ENCODE measurements around the gene ANKMY1.

Gene ANKMY1

DNA sequence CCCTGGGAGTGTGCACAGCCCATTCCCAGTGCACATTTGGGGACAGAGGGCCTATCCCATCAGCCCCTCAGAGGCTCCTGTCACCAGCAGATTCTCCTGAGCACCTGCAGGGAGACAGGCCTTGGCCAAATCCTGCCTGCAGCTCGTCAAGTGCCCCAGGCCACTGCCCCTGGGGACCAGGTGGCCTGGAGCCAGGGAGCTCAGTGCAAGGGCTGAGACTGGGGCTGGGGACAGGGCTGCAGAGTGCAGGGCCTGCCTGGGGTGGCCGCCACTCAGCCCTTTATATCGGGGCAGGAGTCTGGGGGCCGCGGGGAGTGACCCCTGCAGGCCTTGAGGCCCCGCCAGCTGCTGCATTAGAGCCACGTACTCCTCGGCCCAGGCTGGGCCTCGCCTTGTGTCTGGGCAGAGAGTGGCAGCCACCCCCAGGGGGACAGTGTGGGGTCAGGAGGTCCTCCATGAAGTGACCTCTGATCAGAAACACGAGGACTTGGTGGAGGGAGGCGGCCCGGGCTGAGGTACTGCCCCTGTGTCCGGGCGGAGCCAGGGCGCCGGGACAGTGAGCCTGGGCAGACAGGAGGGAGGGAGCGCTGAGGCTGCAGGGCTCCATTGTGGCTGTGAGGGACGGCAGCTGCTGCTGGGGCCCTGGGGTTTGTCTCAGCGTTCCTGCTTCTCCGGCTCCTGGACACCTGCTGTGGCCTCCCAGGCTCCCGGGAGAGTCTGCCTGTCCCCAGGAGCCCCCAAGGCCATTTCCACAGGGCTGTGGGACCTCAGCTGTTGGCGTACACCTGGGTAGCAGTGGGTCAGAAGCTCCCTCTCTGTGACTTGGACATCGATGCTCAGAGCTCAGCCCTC is 98.2 kb downstream of the ANKMY1 start:
- no peak for DNase-seq (ENCODE audit: low spot score)

DNA sequence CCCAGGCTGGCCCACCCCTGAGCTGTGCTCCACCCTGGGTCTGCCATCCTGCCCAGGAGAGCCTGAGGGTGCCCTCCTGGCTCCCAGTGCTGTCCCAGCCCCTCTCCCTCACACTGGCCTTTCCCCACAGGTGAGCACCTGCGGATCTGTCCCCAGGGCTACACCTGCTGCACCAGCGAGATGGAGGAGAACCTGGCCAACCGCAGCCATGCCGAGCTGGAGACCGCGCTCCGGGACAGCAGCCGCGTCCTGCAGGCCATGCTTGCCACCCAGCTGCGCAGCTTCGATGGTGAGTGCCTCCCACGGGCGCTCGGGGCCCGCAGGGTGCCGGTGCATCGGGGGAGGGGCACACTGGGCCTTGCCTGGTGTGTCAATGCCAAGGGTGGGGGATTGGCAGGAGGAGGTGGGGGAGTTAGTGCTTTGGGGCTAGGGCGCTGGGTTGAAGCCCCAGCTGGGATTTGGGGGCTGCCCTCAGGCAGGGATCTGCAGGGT is 98.8 kb downstream of the ANKMY1 start:
- no peak for DNase-seq (ENCODE audit: low spot score)

DNA sequence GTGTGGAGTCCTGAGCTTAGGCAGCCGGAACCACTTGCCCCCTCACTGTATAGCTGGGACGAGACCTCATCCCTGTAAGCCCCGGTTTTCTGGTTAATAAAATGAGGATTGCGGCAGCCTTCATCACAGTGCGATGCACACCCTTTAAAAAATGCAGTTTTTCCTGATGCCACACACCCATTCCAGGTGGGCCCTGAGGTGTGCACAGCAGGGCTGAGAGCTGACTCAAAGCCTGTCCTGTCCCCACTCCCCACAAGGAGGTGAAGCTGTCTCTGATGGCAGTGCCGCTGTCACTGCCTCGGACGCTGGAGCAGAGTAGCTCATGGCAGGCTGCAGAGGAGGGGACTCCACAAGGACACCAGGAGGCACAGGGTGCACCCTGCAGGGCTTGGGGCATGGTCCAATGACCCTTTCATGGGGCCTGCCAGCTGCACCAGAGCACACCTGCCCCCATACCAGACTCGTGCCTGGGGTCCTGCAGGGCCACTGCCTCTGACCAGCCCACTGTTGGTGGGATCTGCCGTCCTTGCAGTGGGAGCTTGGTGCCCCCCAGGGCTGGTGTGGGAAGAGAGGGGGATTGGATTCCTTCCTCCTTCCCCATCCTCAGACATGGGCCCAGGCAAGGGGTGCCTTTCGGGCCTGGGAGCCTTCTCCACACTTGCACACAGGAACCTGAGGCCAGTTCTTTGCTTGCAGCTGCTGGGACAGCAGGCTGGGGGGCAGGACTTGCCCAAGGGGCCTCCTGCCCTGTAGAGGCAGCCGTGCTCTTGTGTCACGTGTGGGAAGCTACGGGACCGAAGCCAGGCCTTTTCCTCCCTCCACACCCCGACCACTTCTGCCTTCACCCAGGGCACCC is 99.5 kb downstream of the ANKMY1 start:
- no peak for DNase-seq (ENCODE audit: low spot score)

DNA sequence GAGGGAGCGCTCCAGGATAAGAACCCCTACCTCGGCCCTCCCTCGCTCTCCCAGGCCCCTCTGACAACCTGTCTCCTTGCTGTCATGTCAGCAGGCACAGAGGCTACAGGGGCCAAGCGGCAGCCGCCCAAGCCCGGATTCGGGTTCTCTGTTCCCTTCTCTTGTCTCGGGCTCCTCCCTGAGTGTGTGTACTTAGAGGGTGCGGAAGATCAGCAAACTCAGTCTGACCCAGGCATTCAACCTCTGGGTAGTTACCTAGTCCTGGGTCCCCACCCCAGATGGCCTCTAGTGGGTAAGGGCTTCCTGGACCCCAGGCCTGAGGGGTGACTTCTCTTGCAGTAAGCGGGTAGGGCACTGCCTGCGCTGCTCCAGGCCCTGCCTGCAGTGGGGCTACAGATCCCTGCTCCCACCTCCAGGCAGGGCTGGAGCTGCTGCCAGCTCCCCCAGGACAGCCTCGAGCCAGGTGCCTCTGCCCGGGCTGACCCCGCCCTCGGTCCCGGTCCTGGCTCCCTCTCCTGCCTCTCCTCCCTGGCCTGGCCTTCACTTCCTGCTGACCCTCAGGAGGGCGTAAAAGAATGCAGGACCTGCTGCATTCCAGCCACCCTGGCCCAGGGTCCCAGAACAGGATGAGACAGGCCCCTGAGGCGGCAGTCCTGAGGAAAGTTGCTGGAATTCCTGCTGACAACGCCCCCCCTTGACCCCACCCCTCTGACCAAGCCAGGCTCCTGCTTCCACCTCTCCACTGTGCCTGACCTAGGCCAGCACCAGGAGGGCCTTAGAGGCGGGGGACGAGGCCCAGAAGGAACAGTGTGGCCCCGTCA is 100.4 kb downstream of the ANKMY1 start:
- no peak for DNase-seq (ENCODE audit: low spot score)

DNA sequence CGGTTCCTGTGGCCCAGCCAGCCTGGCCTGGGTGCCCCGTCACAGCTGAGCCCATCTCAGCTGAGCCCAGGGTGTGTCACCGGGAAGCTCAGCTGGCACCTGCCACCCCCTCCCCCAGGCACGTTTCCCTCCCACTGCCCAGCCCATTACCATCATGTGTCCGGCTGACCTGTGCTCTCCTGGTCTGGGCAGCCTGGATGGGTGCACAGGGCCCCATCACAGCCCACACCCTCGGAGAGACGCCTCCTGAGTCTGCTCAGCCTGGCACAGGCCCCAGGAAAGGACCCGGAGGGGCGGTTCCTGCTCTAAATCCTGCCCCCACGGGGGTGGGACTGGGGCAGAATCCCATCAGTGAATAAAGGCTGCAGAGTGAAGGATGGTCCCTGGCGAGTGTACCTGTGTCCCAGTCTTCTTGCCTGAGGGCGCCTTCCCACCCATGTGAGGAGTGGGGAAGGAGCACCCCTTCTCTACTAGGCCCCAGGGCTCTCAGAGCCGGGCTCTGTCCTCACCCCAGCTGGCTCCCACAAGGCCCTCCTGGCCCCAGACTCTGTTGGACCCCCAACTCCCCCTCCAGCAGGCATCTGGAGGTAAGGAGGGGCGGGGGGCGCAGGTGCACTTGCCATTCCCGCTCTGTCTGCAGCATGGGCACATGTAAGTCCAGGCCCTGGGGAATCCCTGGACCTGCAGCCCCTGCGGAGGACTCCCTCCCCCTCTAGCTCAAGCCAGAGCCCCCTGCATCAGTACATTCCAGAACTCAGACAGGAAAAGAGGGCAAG is 101.2 kb downstream of the ANKMY1 start:
- no peak for DNase-seq (ENCODE audit: low spot score)

DNA sequence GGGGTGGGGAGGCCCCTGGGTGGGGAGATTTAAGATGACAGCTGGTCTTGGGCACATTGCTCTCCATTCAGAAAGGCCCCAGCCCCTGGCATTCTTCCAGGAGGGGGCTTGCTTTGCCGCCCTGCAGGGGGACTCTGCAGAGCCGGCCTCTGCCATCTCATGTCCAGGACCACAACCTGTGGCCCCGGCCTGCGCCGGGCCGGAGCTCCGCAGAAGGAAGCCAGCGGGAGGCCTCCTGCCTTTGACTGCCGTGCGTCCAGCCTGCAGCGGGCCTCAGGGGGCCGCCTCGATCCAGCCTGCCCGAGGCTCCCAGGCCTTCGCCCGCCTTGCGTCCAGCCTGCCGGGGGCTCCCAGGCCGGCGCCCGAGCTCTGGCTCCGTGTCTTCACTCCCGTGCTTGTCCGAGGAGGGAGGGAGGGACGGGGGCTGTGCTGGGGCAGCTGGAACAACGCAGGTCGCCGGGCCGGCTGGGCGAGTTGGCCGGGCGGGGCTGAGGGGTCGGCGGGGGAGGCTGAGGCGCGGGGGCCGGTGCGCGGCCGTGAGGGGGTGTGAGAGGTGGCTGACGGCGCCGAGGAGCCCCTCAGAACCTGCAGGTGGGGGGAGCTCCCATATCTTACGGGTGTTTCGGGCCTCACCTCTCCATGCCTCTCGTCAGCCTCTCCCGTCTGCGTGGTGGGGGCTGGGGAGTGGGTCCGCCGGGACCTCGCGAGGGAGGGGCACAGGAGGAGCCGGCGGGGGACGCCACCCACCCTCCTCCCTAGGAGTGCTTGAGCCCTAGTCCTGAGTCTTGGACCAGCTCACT is 101.9 kb downstream of the ANKMY1 start:
- DNase-seq (ENCODE audit: low spot score), result no peak

DNA sequence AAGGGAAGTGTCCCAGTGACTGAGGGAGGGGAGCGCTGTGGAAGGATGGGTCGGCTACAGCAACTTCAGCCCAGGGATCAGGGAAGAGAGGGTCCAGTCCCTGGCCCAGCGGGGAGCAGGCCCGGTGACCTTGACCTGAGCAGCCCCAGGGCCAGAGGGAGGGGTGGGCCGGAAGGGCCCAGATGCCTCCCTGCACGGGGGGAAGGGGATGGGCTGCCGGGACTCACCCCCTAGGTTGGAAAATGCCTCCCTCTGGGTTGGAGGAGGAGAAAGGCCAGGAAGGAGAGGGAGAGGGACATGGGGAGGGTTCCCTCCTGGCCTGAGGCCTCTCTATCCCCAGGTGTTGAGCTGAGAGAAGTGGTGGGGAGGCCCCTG is 102.5 kb downstream of the ANKMY1 start:
- no peak for DNase-seq (ENCODE audit: low spot score)

DNA sequence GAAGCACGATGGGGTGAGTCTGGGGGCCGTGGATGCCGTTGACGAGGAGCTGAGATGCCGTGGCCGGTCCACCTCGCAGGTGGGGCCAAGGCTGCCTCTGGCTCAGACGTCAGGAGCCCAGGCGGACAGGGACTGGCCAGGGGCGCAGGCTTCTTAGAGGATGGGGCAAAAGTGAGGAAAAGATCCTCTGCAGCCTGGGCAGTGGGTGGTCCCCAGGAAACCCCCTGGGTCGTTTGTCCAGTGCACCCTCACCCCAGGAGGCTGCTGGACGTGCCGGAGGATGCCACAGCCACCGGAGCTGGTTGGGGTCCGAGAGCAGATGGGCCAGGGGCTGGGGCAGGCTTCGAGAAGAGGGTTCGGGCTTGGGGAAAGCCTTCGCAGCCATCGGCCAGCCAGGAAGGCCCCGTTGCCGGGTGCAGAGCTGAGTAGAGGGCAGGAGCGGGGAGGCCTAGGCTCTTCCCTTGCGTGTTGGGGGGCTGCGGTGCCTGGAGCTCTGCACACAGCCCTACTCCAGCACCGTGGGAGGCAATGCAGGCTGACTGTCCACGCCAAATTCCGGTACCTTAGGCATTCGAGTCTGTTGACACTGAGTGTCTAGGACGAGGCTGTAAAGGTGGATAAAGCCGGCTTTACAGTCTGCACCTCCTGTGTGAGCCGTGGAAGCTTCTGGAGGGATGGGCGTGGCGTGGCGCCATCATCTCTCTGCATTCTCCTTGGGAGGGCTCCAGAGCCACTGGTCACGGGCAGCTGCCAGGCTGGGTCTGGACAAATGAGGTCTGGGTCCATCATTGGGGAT is 103.5 kb downstream of the ANKMY1 start:
- no peak for DNase-seq (ENCODE audit: low spot score)

DNA sequence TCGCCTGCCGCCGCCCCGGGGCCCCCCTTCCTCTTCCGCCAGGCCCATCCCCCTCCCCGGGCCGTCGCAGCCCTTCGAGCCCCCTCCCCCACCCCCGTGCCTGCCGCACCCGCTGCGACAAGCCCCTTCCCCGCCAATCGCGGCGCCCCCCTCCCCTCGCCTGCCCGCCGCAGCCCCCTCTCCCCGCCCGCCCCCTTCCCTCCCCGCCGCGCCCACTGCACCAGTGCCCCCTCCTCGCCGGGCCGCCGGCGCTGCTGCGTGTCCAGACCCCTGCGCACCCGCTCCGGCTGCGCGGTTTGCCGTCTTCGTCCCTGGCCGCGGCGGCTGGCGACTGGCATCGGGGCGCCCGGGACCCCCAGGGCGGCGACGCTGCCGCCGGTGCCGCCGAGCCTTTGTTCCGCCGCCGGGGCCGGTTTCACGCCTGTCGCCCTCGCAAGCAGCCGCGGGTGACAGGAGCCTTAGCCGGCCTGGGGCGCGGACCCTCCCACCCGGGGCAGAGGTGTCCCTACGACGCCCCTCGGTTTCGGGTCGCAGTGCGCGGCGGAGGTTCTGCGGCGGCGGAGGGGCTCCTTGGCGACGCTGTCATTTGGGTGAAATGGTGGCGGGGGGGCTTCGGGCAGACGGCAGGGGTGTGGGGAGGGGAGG is 104.2 kb downstream of the ANKMY1 start:
- DNase-seq (ENCODE audit: low spot score), result no peak

DNA sequence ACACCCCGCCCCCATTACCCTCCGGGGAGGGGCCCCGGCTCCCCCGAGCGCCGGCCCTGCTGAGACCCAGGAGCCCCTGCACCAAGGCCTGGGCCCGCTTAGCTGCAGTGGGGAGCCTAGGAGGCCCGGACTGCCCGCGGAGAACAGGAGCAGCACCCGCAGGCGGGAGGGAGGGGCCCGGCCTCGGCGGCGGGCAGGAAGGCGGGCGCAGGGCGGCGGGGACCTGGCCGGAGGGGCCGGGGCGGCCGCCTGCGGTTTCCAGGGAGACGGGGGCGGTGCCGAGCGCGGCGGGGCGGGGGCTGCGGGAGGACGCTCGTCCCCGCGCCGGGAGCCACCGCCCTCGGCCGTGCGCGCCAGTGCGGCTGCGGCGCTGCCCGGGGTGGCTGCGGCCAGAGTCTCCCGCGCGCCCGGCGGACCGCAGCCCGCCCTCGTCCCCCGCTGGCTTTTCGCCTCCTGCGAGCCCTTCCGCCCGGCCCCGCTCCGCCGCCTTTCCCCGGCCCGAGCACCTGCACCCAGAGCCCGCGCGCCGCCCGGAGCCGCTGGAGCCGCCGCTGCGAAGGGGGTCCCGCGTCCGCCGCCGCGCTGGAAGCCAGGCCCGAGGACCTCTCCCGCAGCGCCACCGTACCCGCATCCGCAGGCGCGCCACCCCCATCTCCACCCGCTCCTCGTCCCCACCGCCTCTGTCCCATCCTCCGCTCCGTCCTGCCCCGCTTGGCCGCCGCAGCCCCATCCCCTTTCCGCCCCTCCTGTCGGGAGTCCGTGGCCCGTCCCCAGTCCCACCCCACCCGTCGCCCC is 105.1 kb downstream of the ANKMY1 start:
- DNase-seq (ENCODE audit: low spot score), result no peak

DNA sequence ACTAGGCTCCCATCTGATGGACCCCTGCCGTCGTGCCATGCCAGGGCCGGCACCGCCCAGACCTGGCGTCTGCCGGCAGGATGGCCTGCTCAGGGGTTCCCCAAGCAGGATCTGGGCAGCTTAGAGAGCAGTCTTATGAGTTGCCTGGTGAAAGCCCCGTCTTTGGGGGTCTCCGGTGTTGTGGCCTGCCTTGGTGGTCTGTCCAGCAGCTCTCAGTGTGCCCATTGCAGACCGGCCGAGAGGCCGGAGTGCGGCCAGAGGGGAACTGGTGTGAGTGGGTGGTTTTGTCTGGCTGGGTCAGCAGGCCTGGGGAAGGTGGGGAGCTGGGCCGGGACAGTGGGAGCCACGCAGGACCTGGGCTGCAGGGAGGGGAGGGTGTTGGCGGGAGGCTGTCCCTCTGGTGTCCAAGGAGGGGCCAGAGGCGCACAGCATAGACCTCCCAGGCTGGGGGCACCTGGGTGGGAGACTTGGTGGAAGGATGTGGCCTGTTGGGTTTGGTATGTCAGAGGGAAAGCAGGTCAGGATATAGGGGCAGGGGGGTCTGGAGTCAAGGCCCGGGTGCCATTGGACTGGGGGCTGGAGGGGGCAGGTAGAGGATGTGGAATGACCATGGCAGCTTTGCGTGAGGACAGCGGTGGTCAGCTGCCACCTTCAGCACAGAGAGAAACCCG is 105.9 kb downstream of the ANKMY1 start:
- no peak for DNase-seq (ENCODE audit: low spot score)

DNA sequence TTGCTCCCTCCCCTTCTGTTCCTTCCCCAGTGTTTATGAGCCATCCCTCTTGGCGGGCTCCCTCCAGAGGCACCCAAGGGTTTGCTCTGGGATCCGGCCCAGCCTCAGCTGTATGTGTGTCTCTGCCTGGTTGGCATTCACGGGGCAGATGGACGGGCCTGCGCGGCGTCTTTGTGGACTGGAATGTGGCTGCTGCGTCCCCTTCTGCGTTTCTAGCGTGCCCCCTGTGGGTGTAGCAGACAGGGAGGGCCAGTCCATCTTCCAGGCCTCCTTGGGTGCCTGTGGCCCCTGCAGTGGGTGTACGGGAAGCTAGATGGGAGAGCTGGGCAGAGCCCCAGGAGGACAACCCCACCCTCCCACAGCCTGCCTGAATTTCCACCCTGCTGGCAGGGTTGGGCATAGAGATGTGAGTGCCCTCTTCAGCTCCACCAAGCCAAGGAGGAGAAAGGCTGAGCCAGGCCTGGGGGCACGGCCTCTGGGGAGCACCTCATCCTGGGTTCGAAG is 106.6 kb downstream of the ANKMY1 start:
- no peak for DNase-seq (ENCODE audit: low spot score)

DNA sequence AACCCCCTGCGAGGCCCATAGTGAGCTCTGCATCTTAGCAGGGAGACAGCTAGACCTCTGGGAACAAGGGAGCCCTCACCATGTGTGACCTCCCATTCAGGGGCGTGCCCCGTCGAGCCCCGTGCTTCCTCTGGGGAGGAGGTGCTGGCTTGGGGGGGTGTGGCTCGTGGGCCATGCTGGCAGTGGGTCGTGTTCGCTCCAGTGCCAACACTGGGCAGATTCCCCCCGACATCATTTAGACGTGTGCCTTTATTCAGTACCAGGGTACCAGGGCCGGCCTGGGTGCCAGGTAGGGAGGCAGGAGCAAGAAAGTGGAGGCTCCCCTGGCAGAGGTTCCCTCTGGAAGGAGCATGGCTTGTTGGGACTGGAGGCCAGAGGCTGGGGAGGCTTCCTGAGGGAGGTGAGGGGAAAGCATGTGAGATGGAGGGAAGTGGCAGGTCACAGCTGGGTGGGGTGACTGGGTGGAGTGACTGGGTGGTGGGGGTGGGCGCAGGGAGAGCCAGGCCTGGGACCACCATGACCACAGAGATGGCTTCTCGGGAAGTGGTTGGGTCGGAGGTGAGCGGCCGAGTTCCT is 107.2 kb downstream of the ANKMY1 start:
- no peak for DNase-seq (ENCODE audit: low spot score)

DNA sequence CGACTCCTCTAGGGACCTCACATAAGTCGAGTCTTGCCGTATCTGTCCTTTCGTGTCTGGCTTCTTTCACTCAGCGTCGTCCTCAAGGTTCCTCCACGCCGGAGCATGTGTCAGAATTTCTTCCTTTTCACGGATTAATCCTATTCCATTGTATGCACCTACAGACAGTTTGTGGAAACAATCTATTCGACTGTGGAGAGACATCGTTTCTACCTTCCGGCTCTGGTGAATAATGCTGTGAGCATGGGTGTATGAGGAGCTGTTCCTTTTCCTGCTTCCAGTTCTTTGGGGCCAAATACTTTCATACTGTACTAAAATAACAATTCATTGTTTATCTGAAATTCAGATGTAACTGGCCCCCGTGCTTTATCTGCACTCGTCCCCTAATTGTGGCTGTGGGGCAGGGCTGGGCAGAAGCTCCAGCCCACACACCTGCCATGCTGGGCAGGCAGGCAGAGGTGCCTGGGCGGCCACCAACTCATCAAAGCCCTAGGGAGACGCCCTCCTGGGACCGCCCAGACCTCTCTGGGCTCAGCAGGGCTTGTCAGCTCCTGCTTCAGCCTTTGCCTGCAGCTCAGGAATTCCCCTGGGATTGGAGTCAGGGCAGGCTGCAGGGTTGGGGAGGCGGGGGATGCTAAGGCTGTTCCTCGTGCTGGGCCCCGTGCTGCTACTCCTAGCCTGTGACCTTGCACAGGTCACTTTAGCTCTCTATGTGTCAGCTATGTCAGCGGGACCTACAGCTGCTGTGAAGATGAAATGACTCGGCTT is 107.8 kb downstream of the ANKMY1 start:
- DNase-seq (ENCODE audit: low spot score), result no peak

DNA sequence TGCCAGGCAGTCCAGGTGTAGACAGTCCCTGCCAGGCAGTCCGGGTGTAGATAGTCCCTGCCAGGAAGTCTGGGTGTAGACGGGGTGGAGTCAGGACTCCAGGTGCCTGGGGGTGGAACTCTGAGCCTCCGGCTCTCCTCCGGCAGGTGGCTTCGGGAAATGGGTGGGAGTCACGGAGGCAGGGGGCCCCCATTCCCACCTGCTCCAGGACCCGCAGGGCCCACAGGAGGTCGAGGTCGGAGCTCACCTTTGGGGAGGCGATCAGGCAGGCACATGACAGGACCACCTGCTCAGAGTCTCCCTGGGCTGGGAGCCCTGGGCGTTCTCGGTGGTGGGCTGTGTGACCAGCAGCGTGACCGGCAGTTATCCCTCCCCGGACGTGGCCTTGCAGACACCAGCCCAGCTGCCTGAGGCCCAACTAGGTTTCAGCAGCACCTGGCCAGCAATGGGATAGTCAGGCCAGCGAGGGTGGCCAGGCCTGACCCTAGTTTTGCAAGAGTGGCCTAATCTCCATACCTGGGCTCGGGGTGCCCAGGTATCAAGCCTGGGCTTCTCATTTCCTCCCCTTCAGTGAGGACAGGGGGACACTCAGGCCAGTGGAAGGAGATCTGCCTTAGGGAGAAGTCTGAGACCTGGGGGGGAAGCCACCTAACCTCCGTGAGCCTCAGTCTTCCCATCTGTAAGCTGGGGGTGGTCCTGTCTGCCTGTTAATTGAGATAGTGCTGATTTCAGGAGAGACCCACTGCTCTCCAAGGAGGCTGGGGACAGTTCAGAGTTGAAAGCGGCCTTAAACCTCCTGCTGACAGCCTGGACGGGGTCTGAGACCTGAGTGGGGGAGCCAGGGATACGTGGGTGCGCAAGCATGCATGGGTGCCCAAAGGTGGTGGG is 109.2 kb downstream of the ANKMY1 start:
- DNase-seq (ENCODE audit: low spot score), result no peak
